GM12891 (cell line): ENCODE measurements around the gene CGN.

Experiments used
- POLR2A ChIP-seq: IDR thresholded peaks from 2 replicates; pipeline ENCODE4 v1.6.1; 2011; ENCODE audit warnings: low read depth, low read length, control low read depth
- POLR2AphosphoS5 ChIP-seq: IDR thresholded peaks from 2 replicates; pipeline ENCODE4 v1.6.1; 2011; ENCODE audit warnings: low read depth, low read length, control low read depth
- POU2F2 ChIP-seq: IDR thresholded peaks from 2 replicates; pipeline ENCODE4 v1.6.1; 2011; ENCODE audit warnings: low read depth, mild to moderate bottlenecking, control low read depth, low read length, moderate library complexity
- TAF1 ChIP-seq: IDR thresholded peaks from 2 replicates; pipeline ENCODE4 v1.6.1; 2011; ENCODE audit warnings: low read depth, low read length, control low read depth

- TF ChIP-seq POLR2AphosphoS5 (no peak), POLR2A (no peak), TAF1 (no peak), POU2F2 (no peak)
Observed at GRCh38 chr1:151542710-151543129, 31.5 kb downstream of the CGN start.
